Measurements from ENCODE around the gene TSPYL2.

The TSPYL2 gene

GRCh38 chrX:53072418-53073114 lies 9.6 kb upstream of the TSPYL2 start:
- DNase-seq (ENCODE audit: insufficient read length, low spot score) (no peak), FAIRE-seq (no peak)
- TF ChIP-seq CTCF (IDR thresholded peaks at IDR 0.05; ENCODE audit: insufficient read depth, missing control alignments), result no peak

- FAIRE-seq (no peak), DNase-seq (ENCODE audit: insufficient read length, low spot score) (no peak)
- no peak for TF ChIP-seq CTCF (IDR thresholded peaks at IDR 0.05; ENCODE audit: insufficient read depth, missing control alignments)
Observed at GRCh38 chrX:53073115-53073586, 9.0 kb upstream of the TSPYL2 start.

- DNase-seq (ENCODE audit: insufficient read length, low spot score), result no peak
- FAIRE-seq, result no peak
- TF ChIP-seq CTCF (IDR thresholded peaks at IDR 0.05; ENCODE audit: insufficient read depth, missing control alignments), result no peak
Observed at GRCh38 chrX:53075011-53075410, 7.2 kb upstream of the TSPYL2 start.

- TF ChIP-seq CTCF (IDR thresholded peaks at IDR 0.05; ENCODE audit: insufficient read depth, missing control alignments), result no peak
- FAIRE-seq (no peak), DNase-seq (ENCODE audit: insufficient read length, low spot score) (no peak)
Observed at GRCh38 chrX:53076671-53077070, 5.5 kb upstream of the TSPYL2 start.

GRCh38 chrX:53077207-53078197 lies 4.7 kb upstream of the TSPYL2 start:
- FAIRE-seq, result no peak
- DNase-seq (ENCODE audit: insufficient read length, low spot score), result no peak
- TF ChIP-seq CTCF (IDR thresholded peaks at IDR 0.05; ENCODE audit: insufficient read depth, missing control alignments), result no peak

GRCh38 chrX:53078943-53079342 lies 3.2 kb upstream of the TSPYL2 start:
- no peak for TF ChIP-seq CTCF (IDR thresholded peaks at IDR 0.05; ENCODE audit: insufficient read depth, missing control alignments)
- no peak for DNase-seq (ENCODE audit: insufficient read length, low spot score)
- no peak for FAIRE-seq
